ENCODE results near the gene TTC33. TPM values are rescaled to one million over a fixed set of nuclear protein-coding genes. Genes with fewer than 3 reads are reported as not detected.
A peak's percentile ranks its signal among the peaks of the same experiment; 100 is the strongest.

Gene TTC33
- total RNA-seq, 2 donors from 2014 or later = 13.5 to 19.3 TPM

DNA sequence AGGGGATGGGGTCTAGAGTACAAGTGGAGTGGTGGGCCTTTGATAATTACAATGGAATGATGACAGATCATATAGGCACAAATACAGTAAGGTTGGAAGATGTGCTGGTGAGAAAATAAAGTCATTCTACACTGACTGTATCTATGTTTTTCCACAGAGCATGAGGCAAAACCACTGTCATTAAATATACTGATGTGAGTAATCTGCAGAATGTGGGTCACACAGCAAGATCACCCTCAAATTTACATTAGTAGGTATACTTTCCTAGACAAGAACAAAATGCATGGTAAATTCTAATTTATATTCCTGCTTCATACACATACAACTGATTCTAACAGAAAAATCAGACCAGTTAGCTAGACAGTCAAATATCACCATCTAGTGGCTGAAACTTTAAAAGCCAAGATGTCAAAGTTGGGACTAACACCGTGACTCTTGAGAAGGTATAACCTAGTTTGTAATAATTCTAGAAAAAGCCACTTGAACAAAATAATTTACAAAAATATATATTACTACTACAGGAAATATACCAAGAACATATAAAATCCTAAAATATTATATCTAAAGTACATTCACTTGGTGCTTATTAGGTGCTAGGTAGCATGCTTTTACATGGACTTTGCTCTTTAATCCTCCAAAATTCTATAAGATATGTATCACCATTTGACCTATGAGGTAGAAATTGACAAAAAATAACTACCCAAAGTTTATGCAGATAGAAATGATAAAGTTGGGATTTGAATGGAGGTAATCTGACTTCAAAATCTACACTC is 19.5 kb downstream of the TTC33 start:
- Mint-ChIP-seq H3K27ac (no peak overlapping the region), H3K4me1 (peaks cover 14% of the 10 kb centered on the region), H3K4me3 (no peak overlapping the region), H3K27me3 (ENCODE audit: insufficient read depth) (no peaks in the 10 kb centered on the region), H3K36me3 (ENCODE audit: low read depth) (peaks cover 22% of the 10 kb centered on the region), H3K9me3 (peaks cover 5% of the 10 kb centered on the region)
- Histone ChIP-seq H3K27me3 (ENCODE audit: control insufficient read depth, insufficient read depth, low read length, poor library complexity, severe bottlenecking) (no peaks in the 10 kb centered on the region), H3K9me3 (ENCODE audit: control insufficient read depth, low read length) (peaks cover 14% of the 10 kb centered on the region), H3K27ac (ENCODE audit: low read depth, low read length) (no peak overlapping the region), H3K4me3 (ENCODE audit: low read length) (no peak overlapping the region), H3K4me1 (ENCODE audit: control insufficient read depth, insufficient read depth, low read length) (no peaks in the 10 kb centered on the region), H3K36me3 (ENCODE audit: control insufficient read depth, insufficient read depth, low read length) (peaks cover 23% of the 10 kb centered on the region), H3K9ac (ENCODE audit: extremely low read depth, low read length, poor library complexity, severe bottlenecking) (no peak overlapping the region)
- peak; percentile 85 for TF ChIP-seq CTCF (conservative IDR thresholded peaks at IDR 0.05)
- DNase-seq = no peak
- WGBS, 2 experiments (ENCODE audit: insufficient coverage in 1 of 2, insufficient read length in 1 of 2) = 50% methylated on average over 1 of the region's 1 CpG; no CpG with 5 or more reads in 1 of the 2 experiments

DNA sequence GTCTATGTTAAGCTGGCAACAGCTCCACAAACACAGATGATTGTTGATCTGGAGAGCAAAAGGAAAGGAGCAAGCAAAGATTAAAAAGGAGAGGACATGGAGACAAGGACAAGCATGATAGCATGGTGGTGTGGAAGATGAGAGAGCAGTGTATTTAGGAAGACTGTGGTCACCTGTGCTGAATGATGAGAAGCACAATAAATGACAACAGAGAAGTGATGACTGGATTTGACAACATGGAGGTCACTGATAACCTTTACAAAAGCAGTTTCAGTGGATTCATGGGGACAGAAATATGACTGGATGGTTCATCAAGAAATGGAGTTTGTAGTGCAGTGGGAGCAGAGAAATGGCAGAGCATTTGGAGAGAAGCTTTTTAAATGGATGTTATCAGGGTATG is 20.2 kb downstream of the TTC33 start:
- H3K27me3 Mint-ChIP-seq (ENCODE audit: insufficient read depth) = no peaks in the 10 kb centered on the region
- H3K27ac ChIP-seq (ENCODE audit: low read depth, low read length) = no peak overlapping the region
- H3K27ac Mint-ChIP-seq = no peak overlapping the region
- peaks cover 13% of the 10 kb centered on the region for H3K9me3 ChIP-seq (ENCODE audit: control insufficient read depth, low read length)
- peaks cover 5% of the 10 kb centered on the region for H3K9me3 Mint-ChIP-seq
- H3K4me1 Mint-ChIP-seq = peaks cover 14% of the 10 kb centered on the region
- TF ChIP-seq CTCF (conservative IDR thresholded peaks at IDR 0.05) = no peak
- no peak for DNase-seq
- H3K4me1 ChIP-seq (ENCODE audit: control insufficient read depth, insufficient read depth, low read length) = no peaks in the 10 kb centered on the region
- H3K36me3 ChIP-seq (ENCODE audit: control insufficient read depth, insufficient read depth, low read length) = peaks cover 17% of the 10 kb centered on the region
- no peak overlapping the region for H3K4me3 ChIP-seq (ENCODE audit: low read length)
- H3K36me3 Mint-ChIP-seq (ENCODE audit: low read depth) = peaks cover 16% of the 10 kb centered on the region
- no peak overlapping the region for H3K4me3 Mint-ChIP-seq
- no peak overlapping the region for H3K9ac ChIP-seq (ENCODE audit: extremely low read depth, low read length, poor library complexity, severe bottlenecking)
- H3K27me3 ChIP-seq (ENCODE audit: control insufficient read depth, insufficient read depth, low read length, poor library complexity, severe bottlenecking) = no peaks in the 10 kb centered on the region

GRCh38 chr5:40734986-40735385 is 20.8 kb downstream of the TTC33 start:
- no peaks in the 10 kb centered on the region for H3K27me3 Mint-ChIP-seq (ENCODE audit: insufficient read depth)
- no peak overlapping the region for H3K27ac ChIP-seq (ENCODE audit: low read depth, low read length)
- H3K4me1 Mint-ChIP-seq = peaks cover 14% of the 10 kb centered on the region
- H3K36me3 Mint-ChIP-seq (ENCODE audit: low read depth) = peaks cover 12% of the 10 kb centered on the region
- H3K4me3 ChIP-seq (ENCODE audit: low read length) = no peak overlapping the region
- no peaks in the 10 kb centered on the region for H3K27me3 ChIP-seq (ENCODE audit: control insufficient read depth, insufficient read depth, low read length, poor library complexity, severe bottlenecking)
- peaks cover 3% of the 10 kb centered on the region for H3K9me3 Mint-ChIP-seq
- H3K4me3 Mint-ChIP-seq = no peak overlapping the region
- no peak for TF ChIP-seq CTCF (conservative IDR thresholded peaks at IDR 0.05)
- no peak overlapping the region for H3K27ac Mint-ChIP-seq
- DNase-seq = no peak
- H3K9me3 ChIP-seq (ENCODE audit: control insufficient read depth, low read length) = peaks cover 8% of the 10 kb centered on the region
- WGBS, 2 experiments (ENCODE audit: insufficient coverage in 1 of 2, insufficient read length in 1 of 2) = 93 to 94% methylated on average over 2 of the region's 2 CpGs
- no peaks in the 10 kb centered on the region for H3K4me1 ChIP-seq (ENCODE audit: control insufficient read depth, insufficient read depth, low read length)
- H3K36me3 ChIP-seq (ENCODE audit: control insufficient read depth, insufficient read depth, low read length) = peaks cover 11% of the 10 kb centered on the region
- no peak overlapping the region for H3K9ac ChIP-seq (ENCODE audit: extremely low read depth, low read length, poor library complexity, severe bottlenecking)

Data from endodermal cell (in vitro differentiated cells).